IPS-NIHi11 (cell line): ENCODE measurements around the gene LRRK2.
"Not testable (repeated sequence)": the region's sequence is repeated elsewhere in the genome, so short reads cannot be mapped to it uniquely, and the experiment has no call there.

Experiments used
- DNase-seq: peaks from one replicate; pipeline ENCODE4 v3.0.0; 2012; ENCODE audit warnings: mixed read lengths, low spot score

Gene LRRK2

GRCh38 chr12:40215982-40216381 lies 8.8 kb upstream of the LRRK2 start:
- no peak for DNase-seq

- DNase-seq: no peak
Observed at GRCh38 chr12:40216516-40217288, 8.1 kb upstream of the LRRK2 start.

- no peak for DNase-seq
Observed at GRCh38 chr12:40219760-40220159, 5.0 kb upstream of the LRRK2 start.

GRCh38 chr12:40222247-40222646 lies 2.5 kb upstream of the LRRK2 start:
- DNase-seq: no peak

- no peak for DNase-seq
Observed at GRCh38 chr12:40223646-40224045, 1.2 kb upstream of the LRRK2 start.

- peak; percentile 14 for DNase-seq
Observed at GRCh38 chr12:40225337-40225983, 663 bp downstream of the LRRK2 start.

GRCh38 chr12:40225984-40226602 lies 1.3 kb downstream of the LRRK2 start:
- DNase-seq: no peak

GRCh38 chr12:40226705-40227104 lies 1.9 kb downstream of the LRRK2 start:
- DNase-seq: no peak

- no peak for DNase-seq
Observed at GRCh38 chr12:40227447-40227846, 2.6 kb downstream of the LRRK2 start.

GRCh38 chr12:40228727-40229126 lies 3.9 kb downstream of the LRRK2 start:
- no peak for DNase-seq

GRCh38 chr12:40229690-40230651 lies 5.2 kb downstream of the LRRK2 start:
- DNase-seq: no peak

GRCh38 chr12:40232602-40233001 lies 7.8 kb downstream of the LRRK2 start:
- no peak for DNase-seq

- no peak for DNase-seq
Observed at GRCh38 chr12:40233741-40234367, 9.1 kb downstream of the LRRK2 start.

- no peak for DNase-seq
Observed at GRCh38 chr12:40236357-40236850, 11.6 kb downstream of the LRRK2 start.

GRCh38 chr12:40238266-40238902 lies 13.6 kb downstream of the LRRK2 start:
- no peak for DNase-seq

GRCh38 chr12:40238979-40239378 lies 14.2 kb downstream of the LRRK2 start:
- DNase-seq: no peak

GRCh38 chr12:40240779-40241178 lies 16.0 kb downstream of the LRRK2 start:
- no peak for DNase-seq

- no peak for DNase-seq
Observed at GRCh38 chr12:40241741-40242140, 16.9 kb downstream of the LRRK2 start.

- DNase-seq: not testable (repeated sequence)
Observed at GRCh38 chr12:40244526-40245156, 19.8 kb downstream of the LRRK2 start.

- no peak for DNase-seq
Observed at GRCh38 chr12:40248034-40248433, 23.2 kb downstream of the LRRK2 start.
